ENCODE results near the gene ARF4.

Gene ARF4

DNA sequence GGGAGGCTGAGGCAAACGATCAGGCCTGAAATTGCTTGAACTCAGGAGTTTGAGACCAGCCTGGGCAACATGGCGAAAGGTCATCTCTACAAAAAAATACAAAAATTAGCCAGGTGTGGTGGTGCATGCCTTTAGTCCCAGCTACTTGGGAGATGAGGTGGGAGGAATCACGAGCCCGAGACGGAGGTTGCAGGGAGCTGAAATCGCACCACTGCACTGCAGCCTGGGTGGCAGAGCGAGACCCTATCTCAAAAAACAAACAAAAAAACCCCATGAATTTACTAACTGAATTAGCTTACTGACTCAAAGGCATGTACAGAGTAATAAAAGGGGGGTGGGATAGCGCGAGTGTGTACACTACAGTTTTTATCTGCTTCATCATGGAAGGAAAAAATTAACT is 19.3 kb downstream of the ARF4 start:
- no peak for DNase-seq (ENCODE audit: low spot score)

DNA sequence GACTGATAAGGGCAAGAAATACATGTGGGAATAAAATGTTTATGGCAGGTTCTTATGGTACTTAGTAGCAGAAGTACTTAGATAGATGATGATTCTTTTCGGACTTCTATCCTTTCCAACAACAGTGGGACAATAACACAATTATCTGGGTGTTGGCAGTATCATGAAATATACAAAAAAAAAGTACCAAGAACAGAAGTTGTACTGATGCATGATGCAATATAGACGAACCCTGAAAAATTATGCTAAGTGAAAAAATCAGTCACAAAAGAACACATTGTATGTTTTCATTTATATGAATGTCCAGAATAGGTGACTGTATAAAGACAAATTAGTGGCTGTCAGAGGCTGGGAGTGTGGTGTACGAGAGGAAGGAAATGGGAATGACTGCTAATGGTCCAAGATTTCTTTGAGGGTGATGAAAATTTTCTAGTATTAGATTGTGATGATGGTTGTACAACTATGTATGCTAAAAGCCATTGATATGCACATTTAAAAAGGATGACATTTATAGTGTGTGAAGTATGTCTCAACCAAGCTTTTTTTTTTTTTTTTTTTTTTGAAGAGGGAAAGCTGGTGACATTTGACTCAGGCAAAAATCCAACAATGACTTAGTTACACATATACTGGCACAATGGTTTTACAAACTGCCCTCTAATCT is 21.0 kb downstream of the ARF4 start:
- no peak for DNase-seq (ENCODE audit: low spot score)

DNA sequence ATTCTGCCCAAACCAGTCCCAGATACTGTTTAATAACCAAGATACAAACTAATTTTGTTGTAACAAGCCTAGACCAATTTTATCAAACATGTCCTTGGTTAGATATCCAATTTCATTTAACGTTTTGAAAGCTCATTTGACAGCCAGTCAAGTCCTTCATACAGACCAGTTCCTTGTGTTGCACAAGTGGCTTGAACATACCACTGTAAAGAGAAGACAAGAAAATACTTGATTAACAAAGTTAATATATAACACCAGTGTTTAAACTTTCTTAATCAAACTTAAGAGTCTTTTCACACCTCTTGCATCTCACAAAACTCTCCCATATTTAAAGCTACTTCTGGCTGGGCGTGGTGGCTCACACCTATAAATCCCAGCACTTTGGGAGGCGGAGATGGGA is 25.0 kb downstream of the ARF4 start:
- DNase-seq (ENCODE audit: low spot score) = no peak

DNA sequence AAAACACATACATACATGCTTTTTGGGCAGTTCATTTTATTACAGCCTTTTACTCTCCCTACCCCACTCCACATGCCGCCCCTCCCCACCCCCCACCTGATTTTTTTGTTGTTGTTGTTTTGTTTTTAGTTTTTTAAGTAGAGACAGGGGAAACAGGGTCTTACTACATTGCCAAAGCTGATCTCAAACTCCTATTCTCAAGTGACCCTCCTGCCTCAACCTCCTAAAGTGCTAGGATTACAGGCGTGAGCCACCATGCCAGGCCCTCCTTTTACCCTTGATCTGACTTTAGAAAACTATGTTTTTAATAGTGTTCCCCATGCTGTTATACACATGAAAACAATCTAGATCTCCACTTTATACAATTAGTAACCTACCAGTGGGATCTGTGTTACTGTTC is 26.3 kb downstream of the ARF4 start:
- no peak for DNase-seq (ENCODE audit: low spot score)

DNA sequence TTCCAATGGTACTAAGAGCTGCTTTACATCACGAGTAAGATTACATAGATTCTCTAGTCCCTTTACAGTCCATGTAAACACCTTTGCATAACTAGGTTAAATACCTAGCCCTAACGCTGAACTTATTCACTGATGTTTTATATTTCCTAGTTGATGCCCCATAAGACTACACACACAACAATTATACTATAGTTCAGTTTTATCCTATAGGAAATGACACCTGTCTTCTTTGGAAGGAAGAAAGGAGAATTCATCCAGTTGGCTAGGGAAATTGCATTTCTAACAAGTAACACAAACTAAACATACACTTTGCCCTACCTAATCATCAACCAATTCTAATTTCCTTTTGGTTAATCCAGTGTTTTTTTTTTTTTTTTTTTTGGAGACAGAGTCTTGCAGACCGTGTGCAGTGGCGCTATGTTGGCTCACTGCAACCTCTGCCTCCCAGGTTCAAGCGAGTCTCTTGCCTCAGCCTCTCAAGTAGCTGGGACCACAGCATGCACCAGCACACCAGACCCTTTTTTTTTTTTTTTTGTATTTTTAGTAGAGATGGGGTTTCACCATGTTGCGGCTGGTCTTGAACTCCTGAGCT is 27.2 kb downstream of the ARF4 start:
- DNase-seq (ENCODE audit: low spot score) = no peak

DNA sequence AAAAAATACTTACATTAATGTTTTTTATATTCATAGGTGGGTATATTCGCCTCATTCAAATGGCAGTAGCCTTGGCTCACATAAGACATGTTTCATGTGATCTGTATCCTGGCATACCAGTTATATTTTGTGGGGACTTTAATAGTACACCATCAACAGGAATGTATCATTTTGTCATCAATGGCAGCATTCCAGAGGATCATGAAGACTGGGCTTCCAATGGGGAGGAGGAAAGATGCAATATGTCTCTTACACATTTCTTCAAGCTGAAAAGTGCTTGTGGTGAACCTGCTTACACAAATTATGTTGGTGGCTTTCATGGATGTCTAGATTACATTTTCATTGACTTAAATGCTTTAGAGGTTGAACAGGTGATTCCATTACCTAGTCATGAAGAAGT is 37.6 kb downstream of the ARF4 start:
- no peak for DNase-seq (ENCODE audit: low spot score)

DNA sequence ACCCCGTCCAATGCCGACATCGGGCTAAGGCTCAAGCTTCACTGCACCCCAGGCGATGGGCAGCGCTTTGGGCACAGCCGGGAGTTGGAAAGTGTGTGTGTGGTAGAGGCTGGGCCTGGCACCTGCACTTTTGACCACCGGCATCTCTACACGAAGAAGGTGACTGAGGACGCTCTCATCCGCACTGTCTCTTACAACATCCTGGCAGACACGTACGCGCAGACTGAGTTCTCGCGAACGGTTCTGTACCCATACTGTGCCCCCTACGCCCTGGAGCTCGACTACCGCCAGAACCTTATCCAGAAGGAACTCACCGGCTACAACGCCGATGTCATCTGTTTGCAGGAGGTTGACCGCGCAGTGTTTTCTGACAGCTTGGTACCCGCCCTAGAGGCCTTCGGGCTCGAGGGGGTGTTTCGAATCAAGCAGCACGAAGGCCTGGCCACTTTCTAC is 40.0 kb downstream of the ARF4 start:
- peak; percentile 16 for DNase-seq (ENCODE audit: low spot score)

DNA sequence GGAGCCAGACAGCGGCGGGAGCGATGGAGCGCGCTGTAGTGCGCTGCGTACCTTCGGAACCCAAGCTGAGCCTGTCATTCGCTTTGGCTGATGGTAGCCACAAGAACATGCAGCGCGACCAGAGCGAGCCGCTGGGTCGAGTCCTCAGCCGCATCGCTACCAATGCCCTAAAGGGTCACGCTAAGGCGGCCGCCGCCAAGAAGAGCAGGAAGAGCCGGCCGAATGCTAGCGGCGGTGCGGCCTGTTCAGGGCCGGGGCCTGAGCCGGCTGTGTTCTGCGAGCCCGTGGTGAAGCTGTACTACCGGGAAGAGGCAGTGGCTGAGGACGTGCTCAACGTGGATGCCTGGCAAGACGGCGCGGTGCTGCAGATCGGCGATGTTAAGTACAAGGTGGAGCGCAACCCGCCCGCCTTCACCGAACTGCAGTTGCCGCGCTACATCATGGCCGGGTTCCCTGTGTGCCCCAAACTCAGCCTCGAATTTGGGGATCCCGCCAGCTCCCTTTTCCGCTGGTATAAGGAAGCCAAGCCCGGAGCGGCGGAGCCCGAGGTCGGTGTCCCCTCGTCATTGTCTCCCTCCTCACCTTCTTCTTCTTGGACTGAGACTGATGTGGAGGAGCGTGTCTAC is 40.6 kb downstream of the ARF4 start:
- no peak for DNase-seq (ENCODE audit: low spot score)

DNA sequence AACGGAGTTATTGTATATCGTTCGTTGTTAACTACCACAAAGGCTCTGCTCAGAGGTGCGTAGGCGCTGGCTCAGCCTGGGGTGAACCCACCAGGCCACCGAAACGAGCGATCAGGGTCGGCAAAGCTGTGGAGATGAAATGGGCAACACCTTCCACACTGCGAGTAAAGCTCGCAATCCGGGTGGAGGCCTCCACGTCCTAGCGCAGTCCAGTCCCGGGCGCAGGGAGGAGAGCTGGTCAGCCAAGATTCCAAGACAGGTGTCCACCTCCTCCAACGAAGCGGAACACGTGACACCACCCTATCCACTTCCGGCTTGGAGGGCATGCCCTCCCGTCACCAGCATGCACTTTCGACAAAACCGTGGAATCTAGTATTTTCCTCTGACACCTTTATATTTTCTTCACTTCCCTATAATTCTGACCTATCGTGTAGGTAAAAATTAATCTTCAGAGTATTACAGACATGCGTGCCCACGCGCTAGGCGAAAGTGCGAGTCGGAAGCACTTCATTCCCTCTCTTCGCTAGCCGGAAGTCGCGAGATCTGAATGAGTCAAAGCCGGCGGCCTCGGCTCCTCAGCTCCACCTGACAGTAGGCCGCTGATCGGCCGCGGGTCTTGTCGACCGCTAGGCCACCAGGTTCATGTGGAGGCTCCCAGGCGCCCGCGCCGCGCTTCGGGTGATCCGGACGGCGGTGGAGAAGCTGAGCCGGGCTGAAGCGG is 41.2 kb downstream of the ARF4 start, which contains the start of gene PDE12:
Gene PDE12 (plus strand): TSS at position 537 of the 721 bp plus-strand sequence. CDS start 106 bp downstream, at position 643.
- DNase-seq (ENCODE audit: low spot score) = peak; percentile 92

DNA sequence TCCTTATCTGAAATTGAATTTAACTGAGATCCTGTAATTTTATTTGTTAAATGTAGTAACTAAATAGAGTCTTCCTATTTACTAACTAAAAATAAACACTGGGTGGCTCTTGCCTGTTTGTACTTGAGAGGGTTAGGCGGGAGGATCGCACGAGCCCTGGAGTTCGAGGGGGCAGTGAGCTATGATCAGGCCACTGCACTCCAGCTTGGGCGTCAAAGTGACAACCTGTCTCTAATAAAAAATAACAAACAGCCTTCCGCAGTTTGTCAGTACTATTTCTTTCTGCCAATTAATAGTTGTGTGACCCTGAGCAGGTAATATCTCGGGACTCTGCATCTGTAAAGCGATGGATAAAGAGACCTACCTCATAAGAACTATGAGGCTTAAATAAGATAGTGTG is 41.8 kb downstream of the ARF4 start:
- no peak for DNase-seq (ENCODE audit: low spot score)

DNA sequence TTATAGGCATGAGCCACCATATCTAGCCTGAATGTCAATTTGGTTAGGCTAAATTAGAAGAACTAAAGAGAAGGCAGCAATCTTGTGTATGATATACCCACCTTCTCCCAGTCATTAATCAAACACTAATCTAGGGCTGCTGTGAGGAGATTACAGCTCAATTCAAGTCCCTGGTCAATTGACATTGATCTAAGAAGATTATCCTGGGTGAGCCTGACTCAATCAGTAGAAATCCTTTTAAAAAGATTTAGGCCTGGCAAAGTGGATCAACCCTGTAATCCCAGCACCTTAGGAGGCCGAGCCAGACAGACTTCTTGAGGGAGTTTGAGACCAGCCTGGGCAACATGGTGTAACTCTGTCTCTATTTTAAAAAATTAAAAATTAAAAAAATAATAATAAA is 50.5 kb downstream of the ARF4 start:
- DNase-seq (ENCODE audit: low spot score) = no peak

DNA sequence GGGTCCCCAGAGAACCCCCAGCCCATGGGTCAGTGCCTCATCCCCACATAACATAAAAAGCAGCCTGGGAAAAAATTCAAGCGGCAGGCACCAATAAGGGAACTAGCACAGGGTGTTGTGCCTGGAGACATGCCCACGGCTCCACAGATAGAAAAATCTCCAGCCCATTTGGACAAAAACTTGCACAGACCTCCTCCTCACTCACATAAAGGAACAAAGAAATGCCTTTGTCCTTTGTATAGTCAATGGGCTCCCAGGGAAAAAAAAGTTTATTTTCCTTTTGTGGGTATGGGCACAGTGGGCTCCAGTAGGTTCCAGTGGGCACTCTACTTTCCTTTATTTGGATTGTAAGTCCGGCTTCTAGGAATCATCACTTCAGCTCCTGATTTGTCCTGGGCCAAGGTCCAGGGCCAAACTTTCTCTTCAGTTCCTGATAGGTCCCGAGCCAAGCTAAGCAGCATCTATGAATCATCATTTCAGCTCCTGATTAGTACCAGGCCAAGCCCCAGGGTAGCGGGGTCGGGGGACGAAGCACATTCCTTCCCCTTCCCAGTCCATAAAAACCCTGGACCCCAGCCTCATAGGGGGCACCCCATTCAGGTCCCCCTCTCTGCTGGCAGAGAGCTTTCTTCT is 51.4 kb downstream of the ARF4 start:
- no peak for DNase-seq (ENCODE audit: low spot score)

DNA sequence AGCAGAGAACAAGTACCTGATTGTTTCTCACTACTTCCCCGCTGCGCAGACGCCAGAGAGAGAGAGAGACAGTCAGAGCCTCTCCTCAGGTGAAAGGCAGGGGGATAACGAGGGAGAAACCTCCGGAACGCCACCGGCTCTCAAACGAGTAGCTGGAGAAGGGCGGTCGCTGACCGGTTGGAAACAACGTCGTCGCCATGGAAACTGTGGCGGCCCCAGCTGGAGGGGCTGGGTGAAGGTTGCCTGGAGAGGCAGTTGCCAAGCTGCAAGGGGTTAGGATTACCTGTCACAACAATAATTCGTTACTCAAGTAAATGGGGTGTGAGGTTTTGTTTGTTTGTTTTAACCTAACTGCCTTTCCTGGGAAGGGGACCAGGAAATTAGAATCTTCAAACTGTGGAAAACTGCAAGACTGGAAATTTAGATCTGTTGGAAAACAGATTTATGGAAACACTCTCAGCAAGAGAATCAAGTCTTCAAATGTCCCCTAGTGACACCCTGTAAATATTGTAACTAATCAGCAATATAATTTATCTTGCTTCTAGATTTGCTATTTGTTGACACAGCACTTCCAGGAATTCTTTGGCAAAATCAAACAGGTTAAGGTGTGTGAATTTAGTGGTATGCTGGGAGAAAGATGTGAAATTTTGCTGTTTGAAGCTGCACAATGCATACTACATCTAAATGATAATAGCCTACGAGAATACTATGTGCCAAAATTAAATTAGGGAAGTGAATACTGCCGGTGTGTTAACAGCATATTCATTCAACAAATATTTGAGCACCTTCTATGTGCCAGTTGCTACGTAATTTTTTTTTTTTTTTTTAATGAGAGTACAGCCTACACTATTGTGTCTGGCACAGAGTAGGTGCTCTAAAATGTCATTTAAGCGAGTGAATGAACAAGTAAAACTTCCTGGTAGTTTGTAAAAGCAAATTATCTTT is 52.7 kb downstream of the ARF4 start, which contains the start of gene DNAH12:
Gene DNAH12 (minus strand): TSS at position 164 of the 945 bp plus-strand sequence. CDS start 1,474 bp downstream, outside the sequence.
- DNase-seq (ENCODE audit: low spot score) = peak; percentile 89

DNA sequence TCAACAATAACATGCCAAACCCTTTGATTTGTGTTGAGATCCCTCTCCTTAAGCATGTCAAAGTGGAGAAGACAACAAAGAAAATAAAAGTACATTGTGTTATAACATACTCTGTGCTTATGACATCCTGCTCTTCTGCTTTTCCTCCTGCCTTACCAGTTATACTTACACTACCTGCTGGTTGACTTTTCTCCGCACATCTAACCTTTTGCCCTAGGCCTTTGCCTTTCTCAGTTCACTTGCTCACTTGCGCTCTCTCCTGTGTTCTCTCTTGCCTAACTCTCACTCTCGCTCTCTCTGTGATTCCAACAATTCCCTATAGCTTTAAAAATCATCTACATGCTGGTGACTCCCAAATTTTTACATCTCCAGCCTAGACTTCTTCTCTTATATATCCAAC is 58.7 kb downstream of the ARF4 start:
- no peak for DNase-seq (ENCODE audit: low spot score)

DNA sequence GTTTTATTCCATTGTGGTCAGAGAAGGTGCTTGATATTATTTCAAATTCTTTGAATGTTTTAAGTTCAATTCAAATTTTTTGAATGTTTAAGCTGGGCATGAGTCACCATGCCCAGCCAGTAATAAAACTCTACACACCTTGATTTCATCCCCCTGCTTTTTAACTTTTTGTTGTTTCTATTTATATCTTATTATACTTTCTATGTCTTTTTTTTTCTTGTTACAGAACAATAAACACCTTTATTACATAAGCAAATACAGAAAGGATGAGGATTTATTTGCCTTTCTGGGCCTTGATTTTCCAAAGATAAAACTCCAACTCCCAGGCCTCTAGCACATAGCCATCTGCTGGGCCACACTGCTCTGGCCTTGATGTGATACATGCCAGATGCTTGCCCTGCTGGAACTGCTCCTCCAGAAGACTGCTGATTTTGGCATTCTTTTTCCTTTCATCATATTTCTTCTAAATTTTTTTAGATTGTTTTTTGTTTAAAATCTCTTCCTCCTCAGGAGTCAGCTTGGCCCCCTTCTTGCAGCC is 67.0 kb downstream of the ARF4 start:
- no peak for DNase-seq (ENCODE audit: low spot score)
